GM23338 (cell line): ENCODE results near the gene RAP1GAP2. TPM values are rescaled to one million over a fixed set of nuclear protein-coding genes. Genes with fewer than 3 reads are reported as not detected.

ENCODE experiments used
- CTCF ChIP-seq, 2 experiments: fragments of 200-600 bp in 1 of 2; sonication (generic) in 1 of 2; conservative IDR thresholded peaks; 2 replicates each; pipeline versions ENCODE4 v1.5.1 to v1.6.1; 2016 to 2017; ENCODE audit warnings: antibody characterized with exemption in 2 of 2, low read depth in 2 of 2, mild to moderate bottlenecking in 2 of 2, moderate library complexity in 1 of 2
- EZH2 ChIP-seq: fragments of 200-600 bp; sonication (generic); IDR thresholded peaks from one replicate; pipeline ENCODE4 v1.8.0; 2017; ENCODE audit warnings: antibody characterized with exemption, mild to moderate bottlenecking, low read depth; ENCODE audit not compliant: unreplicated experiment
- ZNF462 ChIP-seq: fragments of 250-450 bp; sonication (Bioruptor Pico); IDR thresholded peaks from 2 replicates; pipeline ENCODE4 v1.5.0; 2020; ENCODE audit warnings: mild to moderate bottlenecking, moderate library complexity
- polyA plus RNA-seq: library from polyadenylated mRNA; unstranded; fragments of >200 nt; fragmentation: Nextera tagmentation; extraction: Ambion mirVana; gene quantifications from 2 replicates; pipeline ENCODE4 v1.2.1, GENCODE V29; 2016
- total RNA-seq: library from RNA; depleted of rRNA; stranded (reverse); fragments of >200 nt; shearing (Covaris generic); gene quantifications from 2 replicates; pipeline ENCODE4 v1.2.3, GENCODE V29; 2014

The RAP1GAP2 gene
- total and polyA plus RNA-seq, 2 experiments from 2014 or later, result 17.8 to 46.1 TPM

- TF ChIP-seq ZNF462 (no peak), EZH2 (no peak), CTCF (conservative IDR thresholded peaks at IDR 0.05; ENCODE audit: low read depth in 2 of 2) (no peak)
Measured at GRCh38 chr17:2853283-2854142, 57.3 kb downstream of the RAP1GAP2 start (continued).
